GM19397 (cell line): Measurements from ENCODE around the gene PASD1.
"Not testable (repeated sequence)": the region's sequence is repeated elsewhere in the genome, so short reads cannot be mapped to it uniquely, and the experiment has no call there.

Experiments
- ATAC-seq: cut with Tn5 transposase; IDR thresholded peaks from one replicate; pipeline ENCODE4 v1.9.1; 2021; ENCODE audit warnings: mild to moderate bottlenecking, moderate library complexity; ENCODE audit not compliant: unreplicated experiment

PASD1 gene

DNA sequence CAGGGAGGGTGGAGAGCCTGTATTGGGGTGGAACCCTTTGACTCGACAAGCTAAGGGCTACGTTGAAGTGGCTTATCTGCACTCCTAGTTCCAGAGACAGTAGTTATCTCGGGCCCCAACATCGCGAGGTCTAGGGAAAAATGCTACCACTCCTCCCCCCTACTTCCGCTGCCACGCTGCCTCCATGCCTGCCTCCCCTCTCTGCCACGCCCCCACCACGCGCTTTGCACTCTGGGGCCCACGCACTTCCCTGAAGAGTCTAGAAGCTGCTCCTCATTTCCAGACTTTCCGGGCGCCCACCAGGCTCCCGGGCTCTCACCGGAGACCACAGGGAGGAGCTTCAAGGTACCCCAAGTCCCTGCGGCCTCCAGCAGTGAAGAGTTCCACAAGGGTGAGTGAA, at the start of gene PASD1:
Gene PASD1, plus strand, starts transcription at position 227 of the 400 bp plus-strand sequence. CDS start 37,879 bp downstream, outside the sequence.
- ATAC-seq: no peak

GRCh38 chrX:151515237-151515636, 48.2 kb upstream of the PASD1 start:
- no peak for ATAC-seq

DNA sequence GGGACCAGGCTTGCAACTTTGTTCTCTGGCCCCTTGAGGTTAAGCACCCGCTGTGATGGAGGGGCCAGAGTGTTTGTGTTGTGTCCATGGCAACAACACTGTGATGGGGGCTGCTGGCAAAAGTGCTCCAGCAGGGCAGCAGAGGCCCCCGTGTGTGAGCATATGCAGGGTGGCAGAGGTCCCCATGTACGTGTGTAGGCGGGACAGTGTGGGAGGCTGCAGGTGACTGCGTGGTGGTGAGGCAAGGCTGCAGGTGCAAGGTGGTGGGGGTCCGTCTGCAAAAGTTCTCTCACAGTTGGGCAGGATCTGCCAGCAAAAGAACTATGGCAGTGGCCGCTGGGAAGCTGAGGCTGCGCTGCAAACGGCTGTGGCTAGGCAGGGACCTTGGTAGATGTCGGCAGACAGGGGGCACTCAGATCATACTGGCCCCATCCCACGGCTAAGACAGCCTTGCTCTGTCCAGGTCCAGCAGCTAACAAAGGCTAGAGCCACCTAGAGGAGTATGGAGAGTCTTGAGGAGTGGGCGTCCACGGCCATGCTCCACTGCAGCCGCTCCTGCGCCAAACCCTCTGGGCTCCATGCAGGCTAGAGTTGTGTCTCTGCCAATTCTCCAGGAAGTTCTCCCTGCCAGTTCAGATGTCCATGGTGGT, 46.8 kb upstream of the PASD1 start:
- no peak for ATAC-seq

- ATAC-seq: no peak
Observed at GRCh38 chrX:151517421-151517820, 46.1 kb upstream of the PASD1 start.

DNA sequence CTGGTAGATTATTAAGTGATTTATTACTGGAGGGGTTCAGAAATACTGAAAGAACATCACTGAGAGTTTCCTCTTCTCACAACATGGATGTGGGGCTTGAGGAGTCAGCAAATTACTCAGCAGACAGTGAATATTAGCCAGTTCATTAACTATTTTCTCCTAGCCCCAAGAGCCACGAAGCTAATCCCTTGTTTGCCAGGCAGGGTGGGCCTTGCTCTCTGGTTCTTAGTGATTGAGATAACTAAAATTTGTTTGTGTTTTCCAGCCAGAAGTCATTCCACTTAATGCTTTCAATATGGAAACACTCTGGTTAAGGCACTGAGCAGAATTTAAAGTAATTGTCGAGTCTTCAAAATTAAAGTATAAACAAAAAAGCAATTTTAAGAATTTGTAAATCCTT, 40.1 kb upstream of the PASD1 start:
- ATAC-seq: no peak

GRCh38 chrX:151536571-151536970, 26.9 kb upstream of the PASD1 start:
- no peak for ATAC-seq

- ATAC-seq: no peak
Observed at GRCh38 chrX:151537572-151537971, 25.9 kb upstream of the PASD1 start.

GRCh38 chrX:151538190-151539122, 25.0 kb upstream of the PASD1 start:
- no peak for ATAC-seq

DNA sequence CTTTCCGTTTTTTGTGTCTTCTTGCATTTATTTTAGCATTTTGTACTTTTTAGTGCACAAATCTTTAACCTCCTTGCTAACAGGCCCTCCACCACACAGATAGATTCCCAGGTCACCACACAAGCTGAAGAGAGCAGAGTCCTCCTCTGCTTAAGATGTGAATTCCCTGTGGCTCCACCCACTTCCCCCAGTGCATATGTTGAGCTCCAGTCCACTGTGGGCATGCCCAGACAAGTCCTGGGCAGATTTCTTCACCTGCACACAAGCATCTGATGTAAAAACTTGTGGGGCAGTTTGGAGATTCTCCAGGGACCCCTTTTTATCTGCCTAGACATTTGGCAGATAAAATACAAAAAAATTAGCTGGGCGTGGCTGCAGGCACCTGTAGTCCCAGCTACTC, 19.8 kb upstream of the PASD1 start:
- peak; percentile 60 for ATAC-seq

- ATAC-seq: not testable (repeated sequence)
Observed at GRCh38 chrX:151546226-151546625, 17.2 kb upstream of the PASD1 start.

DNA sequence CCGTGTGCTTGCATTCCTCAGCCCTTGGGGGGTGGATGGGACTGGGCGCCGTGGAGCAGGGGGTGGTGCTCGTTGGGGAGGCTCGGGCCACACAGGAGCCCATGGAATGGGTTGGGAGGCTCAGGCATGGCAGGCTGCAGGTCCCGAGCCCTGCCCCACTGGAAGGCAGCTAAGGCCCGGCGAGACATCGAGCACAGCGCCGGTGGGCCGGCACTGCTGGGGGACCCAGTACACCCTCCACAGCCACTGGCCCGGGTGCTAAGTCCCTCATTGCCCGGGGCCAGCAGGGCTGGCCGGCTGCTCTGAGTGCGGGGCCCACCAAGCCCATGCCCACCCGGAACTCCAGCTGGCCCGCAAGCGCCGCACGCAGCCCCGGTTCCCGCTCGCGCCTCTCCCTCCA, 12.3 kb upstream of the PASD1 start:
- not testable (repeated sequence) for ATAC-seq

- ATAC-seq: no peak
Observed at GRCh38 chrX:151552743-151553142, 10.7 kb upstream of the PASD1 start.

DNA sequence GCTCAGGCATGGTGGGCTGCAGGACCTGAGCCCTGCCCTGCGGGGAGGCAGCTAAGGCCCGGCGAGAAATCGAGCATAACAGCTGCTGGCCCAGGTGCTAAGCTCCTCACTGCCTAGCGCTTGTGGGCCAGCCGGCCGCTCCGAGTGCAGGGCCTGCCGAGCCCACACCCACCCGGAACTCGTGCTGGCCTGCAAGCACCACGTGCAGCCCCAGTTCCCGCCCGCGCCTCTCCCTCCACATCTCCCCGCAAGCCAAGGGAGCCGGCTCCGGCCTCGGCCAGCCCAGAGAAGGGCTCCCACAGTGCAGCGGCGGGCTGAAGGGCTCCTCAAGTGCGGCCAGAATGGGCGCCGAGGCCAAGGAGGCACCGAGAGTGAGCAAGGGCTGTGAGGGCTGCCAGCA, 8.2 kb upstream of the PASD1 start:
- not testable (repeated sequence) for ATAC-seq

- not testable (repeated sequence) for ATAC-seq
Observed at GRCh38 chrX:151562485-151562884, 990 bp upstream of the PASD1 start.

GRCh38 chrX:151563003-151563402, 472 bp upstream of the PASD1 start:
- ATAC-seq: not testable (repeated sequence)

- ATAC-seq: no peak
Observed at GRCh38 chrX:151564035-151564434, 560 bp downstream of the PASD1 start.

GRCh38 chrX:151566872-151567271, 3.4 kb downstream of the PASD1 start:
- ATAC-seq: not testable (repeated sequence)

GRCh38 chrX:151570561-151570960, 7.1 kb downstream of the PASD1 start:
- no peak for ATAC-seq

GRCh38 chrX:151593384-151593783, 29.9 kb downstream of the PASD1 start:
- not testable (repeated sequence) for ATAC-seq

GRCh38 chrX:151596282-151596681, 32.8 kb downstream of the PASD1 start:
- ATAC-seq: no peak

GRCh38 chrX:151604931-151605330, 41.5 kb downstream of the PASD1 start:
- ATAC-seq: no peak

DNA sequence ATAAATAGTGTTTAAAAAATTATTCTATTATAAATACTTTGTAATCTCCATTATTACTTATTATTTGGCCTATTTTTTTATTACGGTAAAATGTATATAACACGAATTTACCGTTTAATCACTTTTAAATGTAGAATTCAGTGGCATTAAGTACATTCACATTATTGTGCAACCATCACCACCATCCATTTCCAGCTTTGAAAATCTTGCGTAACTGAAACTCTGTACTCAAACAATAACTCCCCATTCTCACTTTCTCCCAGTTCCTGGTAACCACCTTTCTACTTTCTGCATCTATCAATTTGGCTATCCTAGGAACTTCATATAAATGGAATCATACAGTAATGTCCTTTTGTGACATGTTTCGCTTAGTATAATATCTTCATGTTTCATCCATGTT, 45.7 kb downstream of the PASD1 start:
- ATAC-seq: no peak
